ENCODE measurements around the gene LPP. TPM values are rescaled to one million over a fixed set of nuclear protein-coding genes. Genes with fewer than 3 reads are reported as not detected.

The LPP gene
- total RNA-seq, 1 donor from 2014 or later = 63.6 TPM

- ATAC-seq = no peak
- no peak for DNase-seq (ENCODE audit: low spot score)
These were observed 64.6 kb downstream of the LPP start for GRCh38 chr3:188218603-188219002.

- ATAC-seq (no peak), DNase-seq (ENCODE audit: low spot score) (no peak)
These were observed 65.2 kb downstream of the LPP start for GRCh38 chr3:188219147-188219546.

- DNase-seq (ENCODE audit: low spot score) = no peak
- peak; percentile 15 for ATAC-seq
These were observed 66.3 kb downstream of the LPP start for GRCh38 chr3:188220097-188220788.

GRCh38 chr3:188220988-188221818 lies 67.2 kb downstream of the LPP start:
- no peak for DNase-seq (ENCODE audit: low spot score)
- peak; percentile 49 for ATAC-seq

- DNase-seq (ENCODE audit: low spot score) = no peak
- ATAC-seq = peak; percentile 30
These were observed 70.0 kb downstream of the LPP start for GRCh38 chr3:188223936-188224335.

GRCh38 chr3:188227442-188227841 lies 73.5 kb downstream of the LPP start:
- ATAC-seq (peak; percentile 37), DNase-seq (ENCODE audit: low spot score) (no peak)

- ATAC-seq (no peak), DNase-seq (ENCODE audit: low spot score) (no peak)
These were observed 75.2 kb downstream of the LPP start for GRCh38 chr3:188229177-188229576.

- DNase-seq (ENCODE audit: low spot score) (no peak), ATAC-seq (no peak)
These were observed 75.8 kb downstream of the LPP start for GRCh38 chr3:188229726-188230125.

GRCh38 chr3:188230962-188231361 lies 77.0 kb downstream of the LPP start:
- ATAC-seq = no peak
- no peak for DNase-seq (ENCODE audit: low spot score)

- DNase-seq (ENCODE audit: low spot score) (no peak), ATAC-seq (no peak)
These were observed 77.5 kb downstream of the LPP start for GRCh38 chr3:188231456-188231855.

- no peak for DNase-seq (ENCODE audit: low spot score)
- ATAC-seq = no peak
These were observed 78.7 kb downstream of the LPP start for GRCh38 chr3:188232656-188233055.

- DNase-seq (ENCODE audit: low spot score) (no peak), ATAC-seq (no peak)
These were observed 79.4 kb downstream of the LPP start for GRCh38 chr3:188233320-188233719.

- ATAC-seq (no peak), DNase-seq (ENCODE audit: low spot score) (no peak)
These were observed 80.2 kb downstream of the LPP start for GRCh38 chr3:188234132-188234531.

- DNase-seq (ENCODE audit: low spot score) (no peak), ATAC-seq (no peak)
These were observed 82.3 kb downstream of the LPP start for GRCh38 chr3:188236271-188236670.

- DNase-seq (ENCODE audit: low spot score) (no peak), ATAC-seq (no peak)
These were observed 85.1 kb downstream of the LPP start for GRCh38 chr3:188239035-188239434.

- ATAC-seq (no peak), DNase-seq (ENCODE audit: low spot score) (no peak)
These were observed 85.6 kb downstream of the LPP start for GRCh38 chr3:188239577-188239976.

GRCh38 chr3:188240189-188240981 lies 86.4 kb downstream of the LPP start:
- DNase-seq (ENCODE audit: low spot score) (no peak), ATAC-seq (no peak)

- ATAC-seq (peak; percentile 20), DNase-seq (ENCODE audit: low spot score) (no peak)
These were observed 87.1 kb downstream of the LPP start for GRCh38 chr3:188241072-188241471.

GRCh38 chr3:188241883-188242282 lies 87.9 kb downstream of the LPP start:
- ATAC-seq (no peak), DNase-seq (ENCODE audit: low spot score) (no peak)

GRCh38 chr3:188242436-188243123 lies 88.6 kb downstream of the LPP start:
- no peak for DNase-seq (ENCODE audit: low spot score)
- no peak for ATAC-seq

All from left lobe of liver (tissue), 2 donors.